Uterus (tissue), 2 donors: Measurements from ENCODE around the gene PPP3R2.

Experiments
- POLR2A ChIP-seq, 2 donors: fragments of 450-650 bp; IDR thresholded peaks; one replicate each; pipeline ENCODE4 v1.6.1; 2016; ENCODE audit warnings: antibody characterized with exemption in 2 of 2, mild to moderate bottlenecking in 1 of 2, moderate library complexity in 1 of 2
- TF ChIP-seq, protein P1 (sequence below), 4 experiments: fragments of 200-600 bp in 2 of 4; fragments of 450-650 bp in 2 of 4; sonication (generic) in 2 of 4; IDR thresholded peaks; one replicate each; pipeline ENCODE4 v1.5.1; 2016 to 2019; ENCODE audit warnings: antibody characterized with exemption in 4 of 4, mild to moderate bottlenecking in 2 of 4, moderate library complexity in 1 of 4

DNA sequence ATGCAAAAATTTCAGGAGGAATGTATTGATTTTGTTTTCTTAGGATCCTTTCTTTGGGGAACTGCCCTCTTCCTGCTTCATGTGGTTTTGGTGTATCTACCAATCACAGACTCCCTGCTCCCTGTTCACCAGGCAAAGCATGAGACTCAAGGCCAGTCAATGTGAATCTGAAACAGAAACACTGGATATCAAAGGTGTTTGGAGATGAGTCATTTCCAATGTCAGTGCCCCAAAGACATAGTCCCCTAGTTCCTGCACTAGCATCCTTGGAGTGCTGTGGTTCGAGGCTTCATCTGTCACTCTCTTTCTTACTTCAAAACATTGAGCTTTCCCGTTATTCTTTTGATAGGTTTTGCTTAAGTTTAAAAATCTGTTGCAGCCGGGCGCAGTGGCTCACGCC is 8.1 kb downstream of the PPP3R2 start:
- TF ChIP-seq, protein P1, sequence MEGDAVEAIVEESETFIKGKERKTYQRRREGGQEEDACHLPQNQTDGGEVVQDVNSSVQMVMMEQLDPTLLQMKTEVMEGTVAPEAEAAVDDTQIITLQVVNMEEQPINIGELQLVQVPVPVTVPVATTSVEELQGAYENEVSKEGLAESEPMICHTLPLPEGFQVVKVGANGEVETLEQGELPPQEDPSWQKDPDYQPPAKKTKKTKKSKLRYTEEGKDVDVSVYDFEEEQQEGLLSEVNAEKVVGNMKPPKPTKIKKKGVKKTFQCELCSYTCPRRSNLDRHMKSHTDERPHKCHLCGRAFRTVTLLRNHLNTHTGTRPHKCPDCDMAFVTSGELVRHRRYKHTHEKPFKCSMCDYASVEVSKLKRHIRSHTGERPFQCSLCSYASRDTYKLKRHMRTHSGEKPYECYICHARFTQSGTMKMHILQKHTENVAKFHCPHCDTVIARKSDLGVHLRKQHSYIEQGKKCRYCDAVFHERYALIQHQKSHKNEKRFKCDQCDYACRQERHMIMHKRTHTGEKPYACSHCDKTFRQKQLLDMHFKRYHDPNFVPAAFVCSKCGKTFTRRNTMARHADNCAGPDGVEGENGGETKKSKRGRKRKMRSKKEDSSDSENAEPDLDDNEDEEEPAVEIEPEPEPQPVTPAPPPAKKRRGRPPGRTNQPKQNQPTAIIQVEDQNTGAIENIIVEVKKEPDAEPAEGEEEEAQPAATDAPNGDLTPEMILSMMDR (IDR thresholded peaks at IDR 0.05), result no peak
- TF ChIP-seq POLR2A (IDR thresholded peaks at IDR 0.05), result no peak
